Liver (tissue), 9 donors: ENCODE results near the gene LIN9. TPM values are rescaled to one million over a fixed set of nuclear protein-coding genes. Genes with fewer than 3 reads are reported as not detected.

Experiments
- DNase-seq: peaks from one replicate; pipeline ENCODE4 v3.0.0-alpha.2; 2017; ENCODE audit warnings: low spot score
- H3K27ac ChIP-seq, 2 donors: one replicate each; pipeline ENCODE4 v1.7.0; 2013; ENCODE audit warnings: inconsistent platforms in 2 of 2, low read length in 2 of 2, control low read depth in 1 of 2, low read depth in 1 of 2, mild to moderate bottlenecking in 1 of 2
- H3K27me3 ChIP-seq, 4 donors: one replicate each; pipeline versions ENCODE4 v1.6.1 to v1.7.0; 2013; ENCODE audit warnings: low read length in 3 of 4, inconsistent platforms in 1 of 4, mild to moderate bottlenecking in 1 of 4, moderate library complexity in 1 of 4; ENCODE audit not compliant: control insufficient read depth in 4 of 4, insufficient read depth in 4 of 4
- H3K36me3 ChIP-seq, 4 donors: one replicate each; pipeline versions ENCODE4 v1.6.1 to v1.7.0; 2013; ENCODE audit warnings: low read length in 3 of 4, mild to moderate bottlenecking in 3 of 4, low read depth in 1 of 4, moderate library complexity in 1 of 4; ENCODE audit not compliant: control insufficient read depth in 4 of 4, insufficient read depth in 3 of 4
- H3K4me1 ChIP-seq, 4 donors: one replicate each; pipeline versions ENCODE4 v1.6.1 to v1.7.0; 2013; ENCODE audit warnings: low read length in 3 of 4, mild to moderate bottlenecking in 3 of 4, moderate library complexity in 1 of 4; ENCODE audit not compliant: control insufficient read depth in 4 of 4, insufficient read depth in 4 of 4
- H3K4me3 ChIP-seq, 3 donors: one replicate each; pipeline versions ENCODE4 v1.6.1 to v1.7.0; 2013; ENCODE audit warnings: low read length in 3 of 3, control low read depth in 1 of 3, low read depth in 1 of 3, mild to moderate bottlenecking in 1 of 3
- H3K9ac ChIP-seq, 2 donors: one replicate each; pipeline ENCODE4 v1.7.0; 2013; ENCODE audit warnings: low read length in 2 of 2, mild to moderate bottlenecking in 2 of 2, moderate library complexity in 2 of 2, control low read depth in 1 of 2, low read depth in 1 of 2
- H3K9me3 ChIP-seq, 4 donors: one replicate each; pipeline versions ENCODE4 v1.6.1 to v1.7.0; 2013; ENCODE audit warnings: low read length in 3 of 4; ENCODE audit not compliant: control insufficient read depth in 4 of 4
- FOXA2 ChIP-seq: IDR thresholded peaks from 2 replicates; pipeline ENCODE4 v1.6.1; 2016; ENCODE audit warnings: antibody characterized with exemption
- GABPA ChIP-seq, 2 donors: IDR thresholded peaks in 1 of 2; conservative IDR thresholded peaks in 1 of 2; 2 replicates each; pipeline ENCODE4 v1.6.1; 2016; ENCODE audit warnings: antibody characterized with exemption in 2 of 2, mild to moderate bottlenecking in 1 of 2, moderate library complexity in 1 of 2
- HNF4A ChIP-seq, 2 donors: conservative IDR thresholded peaks; 2 replicates each; pipeline ENCODE4 v1.6.1; 2016; ENCODE audit warnings: antibody characterized with exemption in 2 of 2, mild to moderate bottlenecking in 2 of 2
- HNF4G ChIP-seq: IDR thresholded peaks from 2 replicates; pipeline ENCODE4 v1.6.1; 2016; ENCODE audit warnings: antibody characterized with exemption
- JUND ChIP-seq, 2 donors: IDR thresholded peaks; 2 replicates each; pipeline ENCODE4 v1.6.1; 2016; ENCODE audit warnings: antibody characterized with exemption in 2 of 2
- NR2F2 ChIP-seq: IDR thresholded peaks from 2 replicates; pipeline ENCODE4 v1.6.1; 2016; ENCODE audit warnings: antibody characterized with exemption
- RAD21 ChIP-seq, 2 donors: IDR thresholded peaks; 2 replicates each; pipeline ENCODE4 v1.6.1; 2016; ENCODE audit warnings: antibody characterized with exemption in 2 of 2, mild to moderate bottlenecking in 2 of 2
- SP1 ChIP-seq: IDR thresholded peaks from 2 replicates; pipeline ENCODE4 v1.6.1; 2018; ENCODE audit warnings: antibody characterized with exemption, mild to moderate bottlenecking
- YY1 ChIP-seq: IDR thresholded peaks from 2 replicates; pipeline ENCODE4 v1.6.1; 2016; ENCODE audit warnings: antibody characterized with exemption, mild to moderate bottlenecking
- WGBS: extraction: QIAGEN DNeasy Blood & Tissue Kit; methylation state at CpG from one replicate; pipeline ENCODE4 v1.1.7; 2013; 5-methylcytosine and 5-hydroxymethylcytosine counted together
- polyA plus RNA-seq, 2 donors: library from polyadenylated mRNA; stranded (reverse) in 1 of 2; unstranded in 1 of 2; fragments of 200-250 nt in 1 of 2; fragments of >200 nt in 1 of 2; fragmentation: Nextera tagmentation in 1 of 2; extraction: Ambion mirVana in 1 of 2; gene quantifications; one replicate each; pipeline versions ENCODE4 v1.2.1 to v1.2.3, GENCODE V29; 2013 to 2015
- total RNA-seq, 2 donors: library from RNA; depleted of rRNA; stranded (reverse); fragments of >200 nt; gene quantifications; one replicate each; pipeline ENCODE4 v1.2.3, GENCODE V29; 2014
- TF ChIP-seq, protein P1 (sequence below): IDR thresholded peaks from 2 replicates; pipeline ENCODE4 v1.6.1; 2016; ENCODE audit warnings: antibody characterized with exemption
- TF ChIP-seq, protein P2 (sequence below): IDR thresholded peaks from 2 replicates; pipeline ENCODE4 v1.6.1; 2016; ENCODE audit warnings: antibody characterized with exemption
- TF ChIP-seq, protein P3 (sequence below): IDR thresholded peaks from 2 replicates; pipeline ENCODE4 v1.6.1; 2016; ENCODE audit warnings: antibody characterized with exemption
- TF ChIP-seq, protein P4 (sequence below): fragments of 150-350 bp; IDR thresholded peaks from 2 replicates; pipeline ENCODE4 v1.5.1; 2017; ENCODE audit warnings: improper control_type of control experiment, low read depth, low read length; ENCODE audit not compliant: missing input control
- TF ChIP-seq, protein P5 (sequence below): IDR thresholded peaks from 2 replicates; pipeline ENCODE4 v1.6.1; 2016; ENCODE audit warnings: antibody characterized with exemption, mild to moderate bottlenecking
- donor health status: healthy.
- donor health status: healthy.
- donor health status: healthy.
- donor health status: healthy.
- donor health status: healthy.

The LIN9 gene
- total and polyA plus RNA-seq, 4 donors, result 0.50 to 7.9 (median 1.00) TPM

DNA sequence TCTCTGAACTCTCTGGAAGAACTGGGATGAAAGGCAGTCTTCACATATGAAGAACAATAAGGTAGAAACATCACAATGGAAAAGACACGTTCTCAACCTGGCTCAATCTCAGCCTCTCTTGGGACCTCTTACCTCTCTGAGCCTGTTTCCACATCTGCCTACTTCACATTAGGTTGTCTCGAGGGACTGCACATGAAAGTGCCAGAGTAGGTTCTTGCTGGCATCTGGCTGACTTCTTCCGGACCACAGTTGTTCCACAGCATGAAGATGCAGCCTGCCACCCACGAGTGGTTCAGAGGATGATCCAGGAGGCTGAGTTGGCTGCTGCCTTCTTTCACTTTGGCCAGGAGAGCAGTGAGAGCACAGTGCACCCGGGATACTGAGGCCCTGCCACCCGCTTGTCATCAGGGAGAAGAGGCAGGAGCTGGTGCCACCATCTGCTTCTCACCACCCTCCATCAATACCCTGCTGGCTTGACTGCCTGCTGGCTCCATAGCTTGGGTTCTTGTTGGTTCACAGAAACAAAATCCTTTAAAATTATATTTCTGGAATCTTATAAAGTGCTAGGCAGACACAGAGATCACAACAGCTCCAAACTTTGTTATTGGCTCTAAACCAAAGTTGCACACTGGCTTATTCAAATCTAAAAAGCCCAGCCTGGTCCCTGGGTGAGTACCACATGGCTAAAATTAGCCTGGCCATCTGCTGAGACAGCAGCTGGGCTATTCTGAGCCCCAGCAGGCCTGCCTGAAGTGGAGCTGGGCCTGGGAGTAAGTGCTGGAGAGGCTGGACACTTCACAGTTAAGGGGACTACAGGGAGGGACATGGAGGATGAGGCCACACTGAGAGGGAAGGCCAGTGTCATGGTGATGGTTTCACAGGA is 46.9 kb upstream of the LIN9 start:
- Histone ChIP-seq H3K27ac (no peak overlapping the region), H3K4me1 (no peaks in the 10 kb centered on the region), H3K9me3 (no peaks in the 10 kb centered on the region), H3K27me3 (no peaks in the 10 kb centered on the region), H3K9ac (no peak overlapping the region), H3K36me3 (peaks cover 0 to 33% (median 15%) of the 10 kb centered on the region in 4 donors), H3K4me3 (no peak overlapping the region)
- 90% methylated on average over 6 of the region's 6 CpGs for WGBS
- TF ChIP-seq RAD21 (IDR thresholded peaks at IDR 0.05), result no peak
- TF ChIP-seq, protein P1, sequence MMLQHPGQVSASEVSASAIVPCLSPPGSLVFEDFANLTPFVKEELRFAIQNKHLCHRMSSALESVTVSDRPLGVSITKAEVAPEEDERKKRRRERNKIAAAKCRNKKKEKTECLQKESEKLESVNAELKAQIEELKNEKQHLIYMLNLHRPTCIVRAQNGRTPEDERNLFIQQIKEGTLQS, result no peak
- TF ChIP-seq, protein P2, sequence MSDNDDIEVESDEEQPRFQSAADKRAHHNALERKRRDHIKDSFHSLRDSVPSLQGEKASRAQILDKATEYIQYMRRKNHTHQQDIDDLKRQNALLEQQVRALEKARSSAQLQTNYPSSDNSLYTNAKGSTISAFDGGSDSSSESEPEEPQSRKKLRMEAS, result no peak
- TF ChIP-seq, protein P3, sequence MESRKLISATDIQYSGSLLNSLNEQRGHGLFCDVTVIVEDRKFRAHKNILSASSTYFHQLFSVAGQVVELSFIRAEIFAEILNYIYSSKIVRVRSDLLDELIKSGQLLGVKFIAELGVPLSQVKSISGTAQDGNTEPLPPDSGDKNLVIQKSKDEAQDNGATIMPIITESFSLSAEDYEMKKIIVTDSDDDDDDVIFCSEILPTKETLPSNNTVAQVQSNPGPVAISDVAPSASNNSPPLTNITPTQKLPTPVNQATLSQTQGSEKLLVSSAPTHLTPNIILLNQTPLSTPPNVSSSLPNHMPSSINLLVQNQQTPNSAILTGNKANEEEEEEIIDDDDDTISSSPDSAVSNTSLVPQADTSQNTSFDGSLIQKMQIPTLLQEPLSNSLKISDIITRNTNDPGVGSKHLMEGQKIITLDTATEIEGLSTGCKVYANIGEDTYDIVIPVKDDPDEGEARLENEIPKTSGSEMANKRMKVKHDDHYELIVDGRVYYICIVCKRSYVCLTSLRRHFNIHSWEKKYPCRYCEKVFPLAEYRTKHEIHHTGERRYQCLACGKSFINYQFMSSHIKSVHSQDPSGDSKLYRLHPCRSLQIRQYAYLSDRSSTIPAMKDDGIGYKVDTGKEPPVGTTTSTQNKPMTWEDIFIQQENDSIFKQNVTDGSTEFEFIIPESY, result no peak
- no peak for TF ChIP-seq FOXA2
- DNase-seq, result no peak

DNA sequence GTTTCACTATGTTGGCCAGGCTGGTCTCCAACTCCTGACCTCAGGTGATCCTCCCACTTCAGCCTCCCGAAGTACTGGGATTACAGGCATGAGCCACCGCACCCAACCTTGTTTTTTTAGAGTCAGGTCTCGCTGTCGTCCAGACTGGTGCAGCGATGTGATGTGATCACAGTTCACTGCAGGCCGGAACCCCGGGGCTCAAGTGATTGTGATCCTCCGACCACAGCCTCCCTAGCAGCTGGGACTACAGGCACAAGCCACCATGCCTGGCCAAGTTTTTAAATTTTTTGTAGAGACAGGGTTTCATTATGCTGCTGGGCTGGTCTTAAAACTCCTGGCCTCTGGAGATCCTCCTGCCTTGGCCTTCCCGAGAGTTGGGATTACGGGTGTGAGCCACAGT is 46.1 kb upstream of the LIN9 start:
- Histone ChIP-seq H3K4me3 (no peak overlapping the region), H3K36me3 (peaks cover 0 to 26% (median 10%) of the 10 kb centered on the region in 4 donors), H3K4me1 (no peaks in the 10 kb centered on the region), H3K27ac (no peak overlapping the region), H3K9me3 (no peaks in the 10 kb centered on the region), H3K27me3 (no peaks in the 10 kb centered on the region), H3K9ac (no peak overlapping the region)
- no peak for DNase-seq
- 96% methylated on average over 10 of the region's 10 CpGs for WGBS
- TF ChIP-seq, protein P4, sequence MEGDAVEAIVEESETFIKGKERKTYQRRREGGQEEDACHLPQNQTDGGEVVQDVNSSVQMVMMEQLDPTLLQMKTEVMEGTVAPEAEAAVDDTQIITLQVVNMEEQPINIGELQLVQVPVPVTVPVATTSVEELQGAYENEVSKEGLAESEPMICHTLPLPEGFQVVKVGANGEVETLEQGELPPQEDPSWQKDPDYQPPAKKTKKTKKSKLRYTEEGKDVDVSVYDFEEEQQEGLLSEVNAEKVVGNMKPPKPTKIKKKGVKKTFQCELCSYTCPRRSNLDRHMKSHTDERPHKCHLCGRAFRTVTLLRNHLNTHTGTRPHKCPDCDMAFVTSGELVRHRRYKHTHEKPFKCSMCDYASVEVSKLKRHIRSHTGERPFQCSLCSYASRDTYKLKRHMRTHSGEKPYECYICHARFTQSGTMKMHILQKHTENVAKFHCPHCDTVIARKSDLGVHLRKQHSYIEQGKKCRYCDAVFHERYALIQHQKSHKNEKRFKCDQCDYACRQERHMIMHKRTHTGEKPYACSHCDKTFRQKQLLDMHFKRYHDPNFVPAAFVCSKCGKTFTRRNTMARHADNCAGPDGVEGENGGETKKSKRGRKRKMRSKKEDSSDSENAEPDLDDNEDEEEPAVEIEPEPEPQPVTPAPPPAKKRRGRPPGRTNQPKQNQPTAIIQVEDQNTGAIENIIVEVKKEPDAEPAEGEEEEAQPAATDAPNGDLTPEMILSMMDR, result no peak
- TF ChIP-seq YY1 (no peak), HNF4G (no peak), SP1 (no peak), RAD21 (IDR thresholded peaks at IDR 0.05) (no peak), HNF4A (conservative IDR thresholded peaks at IDR 0.05) (no peak), FOXA2 (no peak), JUND (IDR thresholded peaks at IDR 0.05) (no peak), GABPA (IDR thresholded peaks at IDR 0.05 in 1 of 2, conservative IDR thresholded peaks at IDR 0.05 in 1 of 2) (no peak), NR2F2 (no peak)
- TF ChIP-seq, protein P1, result no peak
- TF ChIP-seq, protein P2, result no peak
- TF ChIP-seq, protein P3, result no peak
- TF ChIP-seq, protein P5, sequence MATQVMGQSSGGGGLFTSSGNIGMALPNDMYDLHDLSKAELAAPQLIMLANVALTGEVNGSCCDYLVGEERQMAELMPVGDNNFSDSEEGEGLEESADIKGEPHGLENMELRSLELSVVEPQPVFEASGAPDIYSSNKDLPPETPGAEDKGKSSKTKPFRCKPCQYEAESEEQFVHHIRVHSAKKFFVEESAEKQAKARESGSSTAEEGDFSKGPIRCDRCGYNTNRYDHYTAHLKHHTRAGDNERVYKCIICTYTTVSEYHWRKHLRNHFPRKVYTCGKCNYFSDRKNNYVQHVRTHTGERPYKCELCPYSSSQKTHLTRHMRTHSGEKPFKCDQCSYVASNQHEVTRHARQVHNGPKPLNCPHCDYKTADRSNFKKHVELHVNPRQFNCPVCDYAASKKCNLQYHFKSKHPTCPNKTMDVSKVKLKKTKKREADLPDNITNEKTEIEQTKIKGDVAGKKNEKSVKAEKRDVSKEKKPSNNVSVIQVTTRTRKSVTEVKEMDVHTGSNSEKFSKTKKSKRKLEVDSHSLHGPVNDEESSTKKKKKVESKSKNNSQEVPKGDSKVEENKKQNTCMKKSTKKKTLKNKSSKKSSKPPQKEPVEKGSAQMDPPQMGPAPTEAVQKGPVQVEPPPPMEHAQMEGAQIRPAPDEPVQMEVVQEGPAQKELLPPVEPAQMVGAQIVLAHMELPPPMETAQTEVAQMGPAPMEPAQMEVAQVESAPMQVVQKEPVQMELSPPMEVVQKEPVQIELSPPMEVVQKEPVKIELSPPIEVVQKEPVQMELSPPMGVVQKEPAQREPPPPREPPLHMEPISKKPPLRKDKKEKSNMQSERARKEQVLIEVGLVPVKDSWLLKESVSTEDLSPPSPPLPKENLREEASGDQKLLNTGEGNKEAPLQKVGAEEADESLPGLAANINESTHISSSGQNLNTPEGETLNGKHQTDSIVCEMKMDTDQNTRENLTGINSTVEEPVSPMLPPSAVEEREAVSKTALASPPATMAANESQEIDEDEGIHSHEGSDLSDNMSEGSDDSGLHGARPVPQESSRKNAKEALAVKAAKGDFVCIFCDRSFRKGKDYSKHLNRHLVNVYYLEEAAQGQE, result no peak
